Measurements from ENCODE around the gene KCNJ15. TPM values are rescaled to one million over a fixed set of nuclear protein-coding genes. Genes with fewer than 3 reads are reported as not detected.

Gene KCNJ15
- polyA plus RNA-seq, 3 donors = 183 to 261 (median 233) TPM

- DNase-seq (ENCODE audit: extremely low read depth in 1 of 11, low read depth in 9 of 11, low spot score in 4 of 11) = no peak
These were observed 2.9 kb downstream of the KCNJ15 start for GRCh38 chr21:38259665-38260064.

GRCh38 chr21:38260426-38260825 is 3.6 kb downstream of the KCNJ15 start:
- no peak for DNase-seq (ENCODE audit: extremely low read depth in 1 of 11, low read depth in 9 of 11, low spot score in 4 of 11)

GRCh38 chr21:38261851-38262250 is 5.1 kb downstream of the KCNJ15 start:
- DNase-seq (ENCODE audit: extremely low read depth in 1 of 11, low read depth in 9 of 11, low spot score in 4 of 11) = no peak

- DNase-seq (ENCODE audit: extremely low read depth in 1 of 11, low read depth in 9 of 11, low spot score in 4 of 11) = no peak
These were observed 6.7 kb downstream of the KCNJ15 start for GRCh38 chr21:38263493-38263892.

- DNase-seq (ENCODE audit: extremely low read depth in 1 of 11, low read depth in 9 of 11, low spot score in 4 of 11) = no peak
These were observed 7.8 kb downstream of the KCNJ15 start for GRCh38 chr21:38264571-38264970.

- no peak for DNase-seq (ENCODE audit: extremely low read depth in 1 of 11, low read depth in 9 of 11, low spot score in 4 of 11)
These were observed 8.4 kb downstream of the KCNJ15 start for GRCh38 chr21:38265166-38265565.

GRCh38 chr21:38266732-38267131 is 9.9 kb downstream of the KCNJ15 start:
- DNase-seq (ENCODE audit: extremely low read depth in 1 of 11, low read depth in 9 of 11, low spot score in 4 of 11) = no peak

- no peak for DNase-seq (ENCODE audit: extremely low read depth in 1 of 11, low read depth in 9 of 11, low spot score in 4 of 11)
These were observed 10.5 kb downstream of the KCNJ15 start for GRCh38 chr21:38267136-38267755.

GRCh38 chr21:38267991-38268863 is 11.4 kb downstream of the KCNJ15 start:
- DNase-seq (ENCODE audit: extremely low read depth in 1 of 11, low read depth in 9 of 11, low spot score in 4 of 11) = no peak

GRCh38 chr21:38268864-38269575 is 12.2 kb downstream of the KCNJ15 start:
- DNase-seq (ENCODE audit: extremely low read depth in 1 of 11, low read depth in 9 of 11, low spot score in 4 of 11) = no peak

- no peak for DNase-seq (ENCODE audit: extremely low read depth in 1 of 11, low read depth in 9 of 11, low spot score in 4 of 11)
These were observed 12.8 kb downstream of the KCNJ15 start for GRCh38 chr21:38269576-38269936.

GRCh38 chr21:38272215-38272614 is 15.4 kb downstream of the KCNJ15 start:
- DNase-seq (ENCODE audit: extremely low read depth in 1 of 11, low read depth in 9 of 11, low spot score in 4 of 11) = no peak

GRCh38 chr21:38273745-38274542 is 17.2 kb downstream of the KCNJ15 start:
- DNase-seq (ENCODE audit: extremely low read depth in 1 of 11, low read depth in 9 of 11, low spot score in 4 of 11) = no peak

GRCh38 chr21:38277501-38278131 is 20.8 kb downstream of the KCNJ15 start:
- DNase-seq (ENCODE audit: extremely low read depth in 1 of 11, low read depth in 9 of 11, low spot score in 4 of 11) = no peak

GRCh38 chr21:38280454-38280853 is 23.7 kb downstream of the KCNJ15 start:
- DNase-seq (ENCODE audit: extremely low read depth in 1 of 11, low read depth in 9 of 11, low spot score in 4 of 11) = no peak

- no peak for DNase-seq (ENCODE audit: extremely low read depth in 1 of 11, low read depth in 9 of 11, low spot score in 4 of 11)
These were observed 24.1 kb downstream of the KCNJ15 start for GRCh38 chr21:38280867-38281266.

- no peak for DNase-seq (ENCODE audit: extremely low read depth in 1 of 11, low read depth in 9 of 11, low spot score in 4 of 11)
These were observed 26.1 kb downstream of the KCNJ15 start for GRCh38 chr21:38282921-38283320.

- DNase-seq (ENCODE audit: extremely low read depth in 1 of 11, low read depth in 9 of 11, low spot score in 4 of 11) = no peak
These were observed 27.4 kb downstream of the KCNJ15 start for GRCh38 chr21:38284216-38284615.
